Measurements from ENCODE around the gene UIMC1.
"Not testable (repeated sequence)": the region's sequence is repeated elsewhere in the genome, so short reads cannot be mapped to it uniquely, and the experiment has no call there.

Gene UIMC1

DNA sequence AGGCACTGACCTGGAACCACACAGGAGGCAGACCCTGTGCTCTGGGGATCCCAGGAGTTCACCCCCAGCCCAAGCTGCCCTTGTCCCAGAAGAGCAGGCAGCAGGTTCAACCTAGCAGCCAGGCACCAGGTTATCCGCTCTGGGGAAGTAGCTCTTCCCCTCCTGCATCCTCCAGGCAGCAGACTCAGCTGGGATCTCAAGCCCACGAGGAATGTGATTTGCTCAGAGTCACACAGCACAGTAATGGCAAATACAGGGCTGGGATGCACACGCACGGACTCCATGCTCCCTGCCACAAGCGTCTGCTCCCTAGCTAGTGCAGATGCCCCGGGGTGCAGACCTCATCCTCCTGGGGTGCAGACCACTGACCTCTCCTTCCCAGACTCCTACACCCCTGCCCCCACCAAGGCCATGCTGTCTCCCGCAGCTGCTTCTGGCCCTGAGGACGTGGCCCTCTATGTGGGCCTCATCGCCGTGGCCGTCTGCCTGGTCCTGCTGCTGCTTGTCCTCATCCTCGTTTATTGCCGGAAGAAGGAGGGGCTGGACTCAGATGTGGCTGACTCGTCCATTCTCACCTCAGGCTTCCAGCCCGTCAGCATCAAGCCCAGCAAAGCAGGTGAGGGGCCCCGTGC lies 132.9 kb downstream of the UIMC1 start:
- in situ Hi-C loops (cut with MboI; ENCODE audit: low sequenced_read_pairs): no loop called here

DNA sequence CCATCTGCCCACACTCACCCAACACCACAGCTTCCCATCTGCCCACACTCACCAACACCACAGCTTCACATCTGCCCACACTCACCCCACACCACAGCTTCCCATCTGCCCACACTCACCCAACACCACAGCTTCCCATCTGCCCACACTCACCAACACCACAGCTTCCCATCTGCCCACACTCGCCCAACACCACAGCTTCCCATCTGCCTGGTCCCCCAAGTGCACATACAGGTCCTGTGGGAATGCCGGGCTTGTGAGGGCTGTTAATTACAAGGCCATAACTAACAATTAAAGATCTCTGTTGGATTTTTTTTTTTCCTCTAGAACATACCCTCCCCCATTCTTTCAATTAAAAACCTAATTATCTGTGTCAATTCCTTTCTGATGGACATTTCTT lies 133.6 kb downstream of the UIMC1 start:
- in situ Hi-C loops (cut with MboI; ENCODE audit: low sequenced_read_pairs): not testable (repeated sequence)

DNA sequence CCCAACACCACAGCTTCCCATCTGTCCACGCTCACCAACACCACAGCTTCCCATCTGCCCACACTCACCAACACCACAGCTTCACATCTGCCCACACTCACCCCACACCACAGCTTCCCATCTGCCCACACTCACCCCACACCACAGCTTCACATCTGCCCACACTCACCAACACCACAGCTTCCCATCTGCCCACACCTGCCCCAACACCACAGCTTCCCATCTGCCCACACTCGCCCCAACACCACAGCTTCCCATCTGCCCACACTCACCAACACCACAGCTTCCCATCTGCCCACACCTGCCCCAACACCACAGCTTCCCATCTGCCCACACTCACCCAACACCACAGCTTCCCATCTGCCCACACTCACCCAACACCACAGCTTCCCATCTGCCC lies 134.0 kb downstream of the UIMC1 start:
- in situ Hi-C loops (cut with MboI; ENCODE audit: low sequenced_read_pairs): not testable (repeated sequence)

DNA sequence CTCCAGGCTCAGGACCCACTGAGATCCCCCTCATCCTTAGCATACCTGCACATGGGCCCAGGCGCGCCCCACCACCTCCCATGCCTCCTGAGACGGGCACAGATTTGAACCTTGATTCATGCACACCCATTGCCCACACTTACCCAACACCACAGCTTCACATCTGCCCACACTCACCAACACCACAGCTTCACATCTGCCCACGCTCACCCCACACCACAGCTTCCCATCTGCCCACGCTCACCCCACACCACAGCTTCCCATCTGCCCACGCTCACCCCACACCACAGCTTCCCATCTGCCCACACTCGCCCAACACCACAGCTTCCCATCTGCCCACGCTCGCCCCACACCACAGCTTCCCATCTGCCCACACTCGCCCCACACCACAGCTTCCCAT lies 135.9 kb downstream of the UIMC1 start:
- in situ Hi-C loops (cut with MboI; ENCODE audit: low sequenced_read_pairs): not testable (repeated sequence)

DNA sequence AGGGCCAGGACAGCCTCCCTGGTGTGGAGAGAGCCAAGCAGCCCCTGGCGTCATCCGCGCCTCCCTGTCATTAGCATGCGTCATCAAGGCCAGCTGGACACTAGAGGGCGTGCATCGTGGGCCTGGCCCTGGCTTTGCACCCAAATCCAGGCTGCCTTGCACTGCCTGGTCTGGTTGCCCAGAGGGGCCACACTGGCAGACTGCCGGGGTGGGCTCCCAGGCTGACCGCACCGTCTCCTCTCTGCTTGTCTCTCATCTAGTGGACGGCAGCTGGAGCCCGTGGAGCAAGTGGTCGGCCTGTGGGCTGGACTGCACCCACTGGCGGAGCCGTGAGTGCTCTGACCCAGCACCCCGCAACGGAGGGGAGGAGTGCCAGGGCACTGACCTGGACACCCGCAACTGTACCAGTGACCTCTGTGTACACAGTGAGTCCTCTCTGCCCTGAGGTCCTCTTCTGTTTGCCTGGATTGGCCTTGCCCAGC lies 136.4 kb downstream of the UIMC1 start:
- in situ Hi-C loops (cut with MboI; ENCODE audit: low sequenced_read_pairs): no loop called here

DNA sequence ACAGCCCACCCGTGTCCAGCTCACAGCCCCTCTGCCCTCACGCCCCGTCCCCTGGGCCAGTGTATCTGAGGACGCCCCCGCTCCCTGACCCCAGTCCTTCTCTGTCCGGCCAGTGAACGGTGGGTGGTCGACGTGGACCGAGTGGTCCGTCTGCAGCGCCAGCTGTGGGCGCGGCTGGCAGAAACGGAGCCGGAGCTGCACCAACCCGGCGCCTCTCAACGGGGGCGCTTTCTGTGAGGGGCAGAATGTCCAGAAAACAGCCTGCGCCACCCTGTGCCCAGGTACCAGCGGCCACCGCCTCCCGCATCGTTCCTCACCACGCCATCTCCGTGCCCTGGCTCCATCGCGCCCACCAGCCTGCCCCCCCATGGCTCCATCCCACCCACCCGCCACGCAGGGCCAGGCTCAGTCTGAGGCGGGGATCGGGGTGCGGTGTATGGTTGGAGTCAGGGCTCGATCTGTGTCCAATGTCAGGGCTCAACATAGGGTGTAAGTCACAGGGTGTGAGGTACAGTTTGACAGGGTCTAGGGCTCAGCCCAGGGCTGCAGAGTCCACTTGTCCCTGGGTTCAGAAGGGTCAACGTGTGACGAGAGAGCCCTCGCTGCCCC lies 137.0 kb downstream of the UIMC1 start:
- in situ Hi-C loops (cut with MboI; ENCODE audit: low sequenced_read_pairs): no loop called here

DNA sequence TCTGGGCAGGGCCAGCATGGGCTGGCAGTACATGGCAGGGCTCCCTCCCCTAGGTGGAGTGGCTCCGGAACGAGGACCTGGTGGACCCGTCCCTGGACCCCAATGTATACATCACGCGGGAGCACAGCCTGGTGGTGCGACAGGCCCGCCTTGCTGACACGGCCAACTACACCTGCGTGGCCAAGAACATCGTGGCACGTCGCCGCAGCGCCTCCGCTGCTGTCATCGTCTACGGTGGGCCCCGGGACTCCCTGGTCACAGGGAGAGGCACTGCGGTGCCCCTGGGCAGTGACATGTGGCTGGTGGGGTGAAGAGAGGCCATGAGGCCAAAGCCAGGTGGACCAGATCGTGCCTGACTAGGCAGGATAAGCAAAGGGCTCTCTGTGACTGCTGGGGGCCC lies 137.8 kb downstream of the UIMC1 start:
- in situ Hi-C loops (cut with MboI; ENCODE audit: low sequenced_read_pairs): no loop called here

DNA sequence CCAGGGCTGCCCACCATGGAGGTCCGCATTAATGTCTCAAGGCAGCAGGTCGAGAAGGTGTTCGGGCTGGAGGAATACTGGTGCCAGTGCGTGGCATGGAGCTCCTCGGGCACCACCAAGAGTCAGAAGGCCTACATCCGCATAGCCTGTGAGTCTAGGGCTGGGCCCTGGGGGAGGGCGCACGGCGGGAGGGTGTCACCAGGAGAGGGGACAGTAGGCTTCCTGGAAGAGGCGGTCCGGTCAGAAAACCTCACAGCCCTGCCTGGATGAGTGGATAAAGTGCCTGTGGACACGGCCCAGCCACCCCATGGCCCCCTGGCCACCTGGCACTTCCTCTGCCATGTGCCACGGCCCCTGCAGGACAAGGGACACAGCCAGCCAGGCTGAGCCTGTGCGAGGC lies 138.5 kb downstream of the UIMC1 start:
- in situ Hi-C loops (cut with MboI; ENCODE audit: low sequenced_read_pairs): no loop called here

DNA sequence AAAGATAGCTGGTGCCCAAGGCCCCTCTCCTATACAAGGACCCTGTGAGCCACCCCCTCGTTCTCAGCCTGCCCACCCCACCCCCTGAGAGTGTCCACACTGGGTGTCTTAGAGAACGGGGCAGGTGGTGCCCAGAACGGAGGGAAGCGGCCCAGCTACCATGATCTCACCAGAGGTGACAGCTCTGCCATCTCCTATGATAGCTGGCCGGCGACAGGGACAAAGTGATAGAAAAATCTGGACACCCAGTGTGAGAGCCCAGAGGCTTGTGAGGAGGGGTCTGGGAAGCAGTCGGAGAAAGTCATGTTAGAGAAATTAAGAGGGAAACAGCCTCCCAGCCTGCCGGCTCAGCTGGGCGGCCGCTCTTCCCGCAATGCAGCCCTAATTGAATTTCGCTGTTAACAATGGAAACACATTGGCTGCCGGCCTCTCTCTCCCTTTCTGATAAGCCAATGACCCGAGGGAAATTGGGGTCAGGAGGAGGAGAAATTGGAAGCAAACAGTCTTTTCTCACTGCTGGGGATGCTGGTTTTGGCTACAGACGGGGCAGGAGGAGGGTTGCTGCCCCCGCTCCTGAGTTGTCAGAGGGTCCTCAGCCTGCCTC lies 139.8 kb downstream of the UIMC1 start:
- in situ Hi-C loops (cut with MboI; ENCODE audit: low sequenced_read_pairs): no loop called here

DNA sequence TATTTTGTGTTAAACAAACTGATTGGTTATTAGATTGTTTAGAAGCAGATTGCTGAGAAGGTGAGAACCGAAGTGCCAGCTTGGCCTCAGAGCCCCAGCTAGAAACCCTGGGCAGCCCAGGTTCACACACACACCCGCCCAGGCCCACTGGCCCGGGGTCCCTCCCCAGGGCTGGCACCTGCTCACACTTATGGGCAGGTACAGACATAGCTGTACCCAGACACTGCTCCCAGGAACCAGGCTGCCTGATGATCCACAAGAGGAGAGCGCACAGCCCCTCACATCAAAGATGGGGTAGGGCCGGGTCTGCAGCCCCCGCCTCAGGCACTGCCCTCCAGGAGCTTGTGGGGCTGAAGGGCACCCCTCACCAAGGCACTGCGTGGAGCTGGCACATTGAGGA lies 140.6 kb downstream of the UIMC1 start:
- in situ Hi-C loops (cut with MboI; ENCODE audit: low sequenced_read_pairs): no loop called here

DNA sequence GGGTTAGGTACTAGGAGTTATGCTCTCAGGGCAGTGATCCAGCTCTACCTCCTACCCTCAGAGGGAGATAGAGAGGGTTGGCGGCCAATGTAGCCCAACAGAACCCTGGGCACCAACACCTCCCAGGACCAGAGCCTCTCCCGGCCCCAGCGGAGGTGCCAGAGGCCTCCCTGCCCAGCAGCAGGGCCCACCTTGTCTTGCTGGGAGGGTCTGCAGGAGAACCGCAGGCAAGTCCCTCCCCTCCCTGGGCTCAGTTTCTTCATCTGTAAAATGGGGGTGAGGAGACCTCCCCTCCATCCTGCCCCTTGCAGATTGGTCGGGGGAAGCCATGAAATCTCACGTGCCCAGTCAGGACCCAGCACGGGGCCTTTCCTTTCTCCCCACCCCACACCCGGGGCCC lies 141.8 kb downstream of the UIMC1 start:
- in situ Hi-C loops (cut with MboI; ENCODE audit: low sequenced_read_pairs): no loop called here

DNA sequence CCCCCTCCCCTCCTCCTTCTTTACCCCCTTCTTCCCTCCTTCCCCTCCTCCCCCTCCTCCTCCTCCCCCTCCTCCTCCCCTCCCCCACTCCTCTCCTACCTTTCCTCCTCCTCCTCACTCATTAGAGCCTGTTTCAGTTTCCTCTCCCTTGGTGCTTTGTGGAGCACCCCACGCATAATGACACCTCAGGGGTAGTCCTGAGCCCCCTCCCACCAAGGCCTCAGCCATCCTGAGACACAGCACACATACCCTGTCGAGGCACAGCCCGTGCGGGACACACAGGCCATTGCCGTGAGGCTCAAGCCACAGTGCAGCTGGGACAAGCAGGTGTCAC lies 142.8 kb downstream of the UIMC1 start:
- in situ Hi-C loops (cut with MboI; ENCODE audit: low sequenced_read_pairs): no loop called here

DNA sequence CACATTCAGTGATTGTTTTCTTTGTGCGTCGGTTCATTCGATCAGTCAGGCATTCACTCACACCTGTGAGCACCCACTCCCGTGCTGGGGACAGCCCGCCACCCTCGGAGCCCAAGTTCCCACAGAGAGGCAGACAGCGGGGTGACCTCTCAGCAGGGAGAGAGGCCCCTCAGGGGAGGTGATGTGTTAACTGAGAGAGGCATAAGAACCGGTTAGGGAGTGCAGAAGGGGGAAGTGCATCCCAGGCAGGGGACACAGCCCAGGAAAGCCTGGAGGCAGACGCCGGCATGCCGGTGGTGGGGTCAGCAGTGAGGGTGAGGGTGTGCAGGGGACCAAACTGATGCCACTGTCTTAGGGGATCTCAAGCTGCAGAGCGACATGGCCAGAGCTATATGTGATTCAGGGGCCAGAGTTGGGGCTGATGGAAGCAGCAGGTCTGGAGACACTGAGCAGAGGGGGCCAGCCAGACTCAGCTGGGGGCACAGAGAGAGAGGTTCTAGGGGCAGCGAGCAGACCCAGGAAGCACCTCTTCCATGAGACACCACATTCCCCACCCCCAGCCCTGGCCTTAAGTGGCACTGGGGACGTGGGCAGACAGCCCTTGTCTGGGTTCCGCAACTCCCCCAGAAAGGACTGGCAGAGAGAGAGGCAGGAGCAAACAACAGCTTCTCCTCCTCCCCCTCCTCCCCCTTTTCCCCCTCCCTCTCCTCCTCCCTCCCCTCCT lies 143.4 kb downstream of the UIMC1 start:
- in situ Hi-C loops (cut with MboI; ENCODE audit: low sequenced_read_pairs): no loop called here

DNA sequence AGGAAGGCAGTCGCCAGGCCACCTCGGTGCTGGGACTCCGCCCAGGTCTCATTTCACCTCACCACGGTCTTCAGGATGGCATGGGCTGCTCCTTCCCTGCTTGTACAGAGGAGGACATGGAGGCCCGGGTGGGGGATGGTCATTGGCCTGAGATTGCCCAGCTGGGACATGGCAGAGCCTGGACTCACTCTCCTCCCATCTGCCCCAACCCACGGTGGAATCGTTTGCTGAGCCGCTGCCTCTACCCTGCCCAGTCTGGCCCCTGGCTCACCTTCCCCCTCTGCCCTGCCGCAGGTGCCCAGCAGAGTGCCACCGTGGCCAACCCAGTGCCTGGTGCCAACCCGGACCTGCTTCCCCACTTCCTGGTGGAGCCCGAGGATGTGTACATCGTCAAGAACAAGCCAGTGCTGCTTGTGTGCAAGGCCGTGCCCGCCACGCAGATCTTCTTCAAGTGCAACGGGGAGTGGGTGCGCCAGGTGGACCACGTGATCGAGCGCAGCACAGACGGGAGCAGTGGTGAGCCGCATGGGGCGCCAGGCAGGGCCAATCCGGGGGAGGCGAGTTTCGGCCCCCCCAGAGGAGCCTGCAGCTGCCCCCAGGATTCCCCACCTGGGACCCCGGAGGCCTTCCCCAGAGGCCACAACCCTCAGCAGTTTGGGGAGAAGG lies 144.1 kb downstream of the UIMC1 start:
- in situ Hi-C loops (cut with MboI; ENCODE audit: low sequenced_read_pairs): no loop called here

DNA sequence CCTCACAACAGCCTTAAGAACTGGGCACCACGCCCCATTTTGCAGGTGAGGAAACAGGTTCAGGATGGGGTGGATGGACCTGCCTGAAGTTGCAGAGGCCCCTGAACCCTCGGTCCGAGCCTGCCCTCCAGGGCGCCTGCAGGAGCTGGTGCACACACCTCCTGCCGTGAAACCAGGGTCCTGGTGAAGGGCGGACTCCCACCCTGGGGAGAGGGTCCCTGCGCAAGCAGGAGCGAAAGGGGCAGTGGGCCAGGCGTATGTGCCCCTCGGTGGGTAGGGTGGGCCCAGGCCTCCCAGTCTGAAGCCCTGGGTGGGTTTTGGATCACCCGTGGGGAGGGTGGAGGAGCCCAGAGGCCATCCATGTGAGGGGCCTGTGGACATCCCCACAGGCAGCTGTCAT lies 145.3 kb downstream of the UIMC1 start:
- in situ Hi-C loops (cut with MboI; ENCODE audit: low sequenced_read_pairs): no loop called here

DNA sequence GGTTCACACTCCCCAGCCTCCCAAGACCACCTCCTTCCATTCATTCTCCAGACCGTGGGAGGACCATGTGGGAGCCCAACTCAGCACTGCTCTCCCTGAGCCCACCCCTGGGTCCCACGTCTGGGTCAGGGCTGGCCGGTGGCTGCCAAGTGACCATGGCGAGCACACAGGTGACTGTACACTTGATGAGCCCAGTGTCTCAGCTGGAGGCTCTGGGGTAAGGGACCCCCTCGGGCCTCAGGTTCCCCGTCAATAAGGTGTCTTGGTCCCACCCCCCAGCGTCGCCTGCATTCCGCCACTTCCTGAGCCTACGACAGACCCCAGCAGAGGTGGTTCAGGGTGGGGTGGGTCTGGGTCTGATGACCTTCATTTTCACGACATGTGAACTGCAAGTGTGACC lies 146.2 kb downstream of the UIMC1 start:
- in situ Hi-C loops (cut with MboI; ENCODE audit: low sequenced_read_pairs): no loop called here

DNA sequence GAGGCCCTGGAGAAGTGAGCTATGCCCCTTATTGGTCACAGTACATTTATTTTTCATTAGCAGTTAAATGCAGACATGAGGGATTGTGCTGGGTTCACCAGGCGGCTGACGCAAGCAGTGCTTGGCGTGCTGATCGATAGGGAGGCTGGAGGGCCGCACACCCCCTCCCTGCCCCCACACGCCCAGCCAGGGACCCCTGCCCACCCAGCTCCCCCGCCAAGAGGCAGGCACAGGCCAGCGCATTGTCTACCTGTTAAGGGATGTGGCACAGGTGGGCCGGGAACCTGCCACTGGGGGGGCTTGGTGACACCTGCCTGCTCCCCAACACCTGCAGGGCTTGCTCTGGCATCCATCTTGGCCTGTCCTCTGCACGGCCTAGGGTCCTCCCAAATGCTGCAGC lies 146.7 kb downstream of the UIMC1 start:
- in situ Hi-C loops (cut with MboI; ENCODE audit: low sequenced_read_pairs): no loop called here

DNA sequence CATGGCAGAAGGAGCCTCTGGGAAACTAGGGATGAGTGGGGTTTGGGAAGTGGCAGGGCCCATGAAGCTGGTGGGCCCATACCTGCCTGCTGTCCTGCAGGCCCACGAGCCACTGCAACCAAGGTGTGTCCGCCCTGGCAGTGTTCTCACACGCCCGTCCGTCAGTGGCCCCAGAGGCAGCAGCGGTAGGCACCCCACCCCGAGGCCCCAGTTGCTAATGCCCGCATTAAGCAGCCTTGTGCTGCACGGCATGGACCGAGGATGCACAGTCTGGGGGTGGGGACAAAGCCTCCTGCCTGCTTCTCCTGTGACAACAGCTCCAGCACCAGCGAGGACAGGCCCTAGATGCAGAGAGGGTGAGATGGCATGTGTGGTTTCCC lies 148.7 kb downstream of the UIMC1 start:
- in situ Hi-C loops (cut with MboI; ENCODE audit: low sequenced_read_pairs): no loop called here

DNA sequence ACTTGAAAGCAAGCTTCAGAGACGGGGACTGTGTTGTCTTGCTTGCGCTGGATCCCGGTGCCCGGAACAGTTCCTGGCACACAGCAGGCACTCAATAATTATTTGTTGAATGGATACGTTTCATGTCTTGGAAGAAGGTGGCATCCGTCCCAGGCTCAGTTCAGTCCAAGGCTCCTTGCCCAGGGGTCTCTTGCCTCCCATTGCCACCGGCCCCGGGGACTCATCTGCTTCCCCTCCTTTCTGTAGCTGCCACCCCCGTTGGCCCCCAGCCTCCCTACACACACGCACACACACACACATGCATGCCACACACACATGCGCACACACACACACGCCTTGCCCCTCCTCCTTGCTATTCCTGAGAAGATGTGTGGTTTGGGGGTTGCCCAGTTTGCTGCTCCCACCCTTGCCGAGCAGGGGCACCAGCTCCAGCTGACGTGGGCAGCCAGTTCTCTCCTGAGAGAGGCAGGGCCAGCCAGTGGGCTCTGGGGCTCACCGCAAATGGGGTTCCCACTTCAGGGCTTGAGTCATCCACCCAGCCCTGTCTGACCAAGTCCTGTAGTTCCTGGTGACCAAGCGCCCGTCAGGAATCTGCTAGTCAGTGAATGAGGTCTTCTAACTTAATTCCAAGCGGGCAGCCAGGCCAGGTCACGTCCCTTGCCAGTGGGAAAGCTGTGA lies 149.2 kb downstream of the UIMC1 start:
- in situ Hi-C loops (cut with MboI; ENCODE audit: low sequenced_read_pairs): no loop called here

DNA sequence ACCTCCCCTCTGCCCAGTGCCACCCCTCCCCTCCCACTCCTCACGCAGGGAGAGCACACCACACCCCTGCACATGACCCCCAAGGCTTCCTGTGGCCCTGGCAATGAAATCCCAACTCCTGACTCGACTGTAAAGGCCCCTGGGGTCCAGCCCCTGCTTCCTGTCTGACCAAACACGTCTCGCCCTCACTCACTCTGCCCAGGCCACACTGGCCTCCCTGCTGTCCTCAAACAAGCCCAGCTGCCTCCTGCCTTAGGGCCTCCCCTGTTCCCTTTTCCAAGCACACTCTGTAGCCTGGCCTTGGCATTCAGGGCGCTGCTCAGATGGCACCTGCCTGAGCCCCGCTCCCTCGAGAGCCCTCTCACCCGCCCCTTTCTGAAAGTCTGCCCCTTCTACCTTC lies 149.8 kb downstream of the UIMC1 start:
- in situ Hi-C loops (cut with MboI; ENCODE audit: low sequenced_read_pairs): no loop called here

DNA sequence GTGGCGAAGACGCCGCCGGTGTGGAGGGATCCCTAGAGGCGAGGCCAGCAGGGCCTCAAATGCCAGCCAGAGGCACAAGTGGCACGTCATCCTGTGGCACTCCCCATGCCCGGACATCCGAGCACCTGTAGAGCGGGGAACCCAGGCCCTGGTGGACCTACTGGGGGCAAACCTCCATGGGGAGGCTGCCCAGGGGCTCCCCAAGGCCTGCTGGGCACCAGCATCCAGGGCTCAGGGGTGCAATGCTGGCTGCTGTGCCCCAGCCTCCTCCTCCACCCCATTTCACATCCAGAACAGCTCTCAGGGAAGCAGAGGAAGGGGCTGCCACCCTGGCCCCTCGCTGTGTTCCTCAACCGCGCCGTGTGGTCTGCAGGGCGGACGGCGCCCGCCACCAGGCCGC lies 151.0 kb downstream of the UIMC1 start:
- in situ Hi-C loops (cut with MboI; ENCODE audit: low sequenced_read_pairs): no loop called here

Measured in hTERT RPE-1 (cell line).